A549 (cell line): Measurements from ENCODE around the gene OR2AE1. TPM values are rescaled to one million over a fixed set of nuclear protein-coding genes. Genes with fewer than 3 reads are reported as not detected.

Source experiments
- ATAC-seq, 2 experiments: fragments of 200-7000 bp in 1 of 2; fragments of >200 bp in 1 of 2; cut with Nextera tagmentation in 1 of 2; cut with Tn5 transposase in 1 of 2; 3 replicates each; pipeline versions ENCODE4 v1.8.0 to v1.9.1; 2018 to 2020; ENCODE audit warnings: mild to moderate bottlenecking in 1 of 2, moderate library complexity in 1 of 2
- CTCF ChIA-PET: fragments of 300-600 bp; sonication (Branson Sonifier 250); formaldehyde crosslinking; extraction: SDS; loops from one replicate; lab custom pipeline; 2021; ENCODE audit warnings: antibody characterized with exemption, inconsistent platforms; lab: Yijun Ruan, JAX
- POLR2A ChIA-PET: fragments of 350-600 bp; formaldehyde crosslinking; extraction: SDS; loops from one replicate; lab custom pipeline; 2021; ENCODE audit warnings: antibody characterized with exemption, inconsistent platforms; lab: Yijun Ruan, JAX
- DNase-seq, 2 experiments: peaks; one replicate each; pipeline versions ENCODE4 v3.0.0 to v3.0.0-alpha.2; 2011 to 2016; ENCODE audit warnings: low read depth in 1 of 2, low spot score in 1 of 2
- FAIRE-seq: peaks from 2 replicates; lab custom pipeline; 2011; peaks lifted over from hg19 to GRCh38; lab: Jason Lieb, UNC
- H3K27ac ChIP-seq, 2 experiments: fragments of >200 bp; sonication (Bioruptor Twin); formaldehyde crosslinking; 3 replicates each; pipeline ENCODE4 v1.5.1; 2016 to 2017
- H3K4me1 ChIP-seq: fragments of >200 bp; sonication (Bioruptor Twin); formaldehyde crosslinking; 3 replicates; pipeline ENCODE4 v1.6.1; 2016
- H3K4me2 ChIP-seq: fragments of >200 bp; sonication (Bioruptor Twin); formaldehyde crosslinking; 3 replicates; pipeline ENCODE4 v1.6.1; 2016
- H3K4me3 ChIP-seq: fragments of >200 bp; sonication (Bioruptor Twin); formaldehyde crosslinking; 3 replicates; pipeline ENCODE4 v1.5.1; 2016
- H3K9me3 ChIP-seq: fragments of >200 bp; sonication (Bioruptor Twin); formaldehyde crosslinking; 3 replicates; pipeline ENCODE4 v1.6.1; 2016
- ATOH8 ChIP-seq: fragments of 250-450 bp; sonication (Bioruptor Pico); IDR thresholded peaks from 2 replicates; pipeline ENCODE4 v1.5.0; 2020; ENCODE audit warnings: low read depth, mild to moderate bottlenecking, moderate library complexity
- CBX8 ChIP-seq: fragments of 200-600 bp; sonication (generic); IDR thresholded peaks from 2 replicates; pipeline ENCODE4 v1.6.1; 2016
- CTCF ChIP-seq: fragments of >200 bp; sonication (Bioruptor Twin); formaldehyde crosslinking; IDR thresholded peaks from 3 replicates; pipeline ENCODE4 v1.5.1; 2016
- EHF ChIP-seq: fragments of 250-450 bp; sonication (Bioruptor Pico); IDR thresholded peaks from 2 replicates; pipeline ENCODE4 v1.5.0; 2020; ENCODE audit warnings: mild to moderate bottlenecking
- ELK1 ChIP-seq: fragments of 150-350 bp; IDR thresholded peaks from 2 replicates; pipeline ENCODE4 v1.6.1; 2014; ENCODE audit warnings: low read depth, mild to moderate bottlenecking, low read length
- FOSL2 ChIP-seq, 2 experiments: fragments of 450-650 bp in 1 of 2; fragments of >200 bp in 1 of 2; sonication (Bioruptor Twin) in 1 of 2; formaldehyde crosslinking; IDR thresholded peaks; 2 replicates each; pipeline versions ENCODE4 v1.5.0 to v1.6.1; 2016 to 2020; ENCODE audit warnings: mild to moderate bottlenecking in 1 of 2, moderate library complexity in 1 of 2
- GATA3 ChIP-seq: IDR thresholded peaks from 2 replicates; pipeline ENCODE4 v1.6.1; 2012; ENCODE audit warnings: borderline replicate concordance
- HDAC2 ChIP-seq: fragments of 200-600 bp; sonication (generic); IDR thresholded peaks from 2 replicates; pipeline ENCODE4 v1.6.1; 2016
- HES2 ChIP-seq: fragments of >200 bp; sonication (Bioruptor Twin); formaldehyde crosslinking; IDR thresholded peaks from 2 replicates; pipeline ENCODE4 v1.6.1; 2016
- HEYL ChIP-seq: fragments of 250-450 bp; sonication (Bioruptor Pico); IDR thresholded peaks from 2 replicates; pipeline ENCODE4 v1.8.0; 2021; ENCODE audit warnings: mild to moderate bottlenecking, moderate library complexity
- HMGXB4 ChIP-seq: fragments of 250-450 bp; sonication (Bioruptor Pico); IDR thresholded peaks from 2 replicates; pipeline ENCODE4 v1.5.0; 2021; ENCODE audit warnings: mild to moderate bottlenecking, moderate library complexity, borderline replicate concordance
- HOXA7 ChIP-seq: fragments of 250-450 bp; sonication (Bioruptor Pico); IDR thresholded peaks from 2 replicates; pipeline ENCODE4 v1.5.0; 2020; ENCODE audit warnings: mild to moderate bottlenecking, moderate library complexity
- HOXB13 ChIP-seq: fragments of 250-450 bp; sonication (Bioruptor Pico); IDR thresholded peaks from 2 replicates; pipeline ENCODE4 v1.5.0; 2020; ENCODE audit warnings: low read depth, mild to moderate bottlenecking, moderate library complexity
- KDM1A ChIP-seq: fragments of 200-600 bp; sonication (generic); IDR thresholded peaks from 2 replicates; pipeline ENCODE4 v1.6.1; 2016; ENCODE audit warnings: low read depth, mild to moderate bottlenecking
- KDM5A ChIP-seq: fragments of 200-600 bp; sonication (generic); IDR thresholded peaks from 2 replicates; pipeline ENCODE4 v1.6.1; 2016; ENCODE audit warnings: antibody characterized with exemption, mild to moderate bottlenecking
- MAX ChIP-seq: IDR thresholded peaks from 2 replicates; pipeline ENCODE4 v1.6.1; 2012
- MYC ChIP-seq: IDR thresholded peaks from 2 replicates; pipeline ENCODE4 v1.6.1; 2012; ENCODE audit warnings: mild to moderate bottlenecking, inconsistent platforms, low read length, improper control_type of control experiment, borderline replicate concordance
- NFE2L2 ChIP-seq: fragments of 150-350 bp; conservative IDR thresholded peaks from 2 replicates; pipeline ENCODE4 v1.6.1; 2014; ENCODE audit warnings: low read length
- POLR2A ChIP-seq: IDR thresholded peaks from 2 replicates; pipeline ENCODE4 v1.6.1; 2012; ENCODE audit warnings: mild to moderate bottlenecking, low read length
- POLR2AphosphoS2 ChIP-seq: conservative IDR thresholded peaks from 2 replicates; pipeline ENCODE4 v1.6.1; 2012; ENCODE audit warnings: low read length, improper control_type of control experiment, inconsistent platforms
- RAD21 ChIP-seq, 2 experiments: fragments of >200 bp in 1 of 2; sonication (Bioruptor Twin) in 1 of 2; formaldehyde crosslinking in 1 of 2; IDR thresholded peaks in 1 of 2; conservative IDR thresholded peaks in 1 of 2; 2 replicates in 1 of 2; 3 replicates in 1 of 2; pipeline ENCODE4 v1.6.1; 2012 to 2018; ENCODE audit warnings: inconsistent platforms in 1 of 2
- RARB ChIP-seq: fragments of 250-450 bp; sonication (Bioruptor Pico); IDR thresholded peaks from 2 replicates; pipeline ENCODE4 v1.8.0; 2021; ENCODE audit warnings: mild to moderate bottlenecking, moderate library complexity
- RNF2 ChIP-seq: fragments of 200-600 bp; sonication (generic); IDR thresholded peaks from 2 replicates; pipeline ENCODE4 v1.6.1; 2016; ENCODE audit warnings: low read depth, mild to moderate bottlenecking, antibody characterized with exemption, moderate library complexity, borderline replicate concordance
- TFCP2L1 ChIP-seq: fragments of 250-450 bp; sonication (Bioruptor Pico); IDR thresholded peaks from 2 replicates; pipeline ENCODE4 v1.5.0; 2021; ENCODE audit warnings: mild to moderate bottlenecking
- TP53 ChIP-seq: fragments of 250-450 bp; sonication (Bioruptor Pico); IDR thresholded peaks from 2 replicates; pipeline ENCODE4 v1.5.0; 2021; ENCODE audit warnings: mild to moderate bottlenecking, moderate library complexity
- USF2 ChIP-seq: fragments of 450-650 bp; IDR thresholded peaks from 2 replicates; pipeline ENCODE4 v1.6.1; 2014; ENCODE audit warnings: antibody characterized with exemption
- ZFP36 ChIP-seq: fragments of 450-650 bp; IDR thresholded peaks from 2 replicates; pipeline ENCODE4 v1.6.1; 2014; ENCODE audit warnings: borderline replicate concordance; ENCODE audit not compliant: partially characterized antibody
- ZSCAN20 ChIP-seq: fragments of 250-450 bp; sonication (Bioruptor Pico); IDR thresholded peaks from 2 replicates; pipeline ENCODE4 v1.8.0; 2022; ENCODE audit warnings: mild to moderate bottlenecking, moderate library complexity
- WGBS: methylation state at CpG from one replicate; pipeline ENCODE4 v1.1.6; 2017; ENCODE audit errors: missing lambda C conversion rate; 5-methylcytosine and 5-hydroxymethylcytosine counted together
- polyA minus RNA-seq: library from RNA; depleted of rRNA, polyadenylated mRNA; stranded (reverse); fragments of >200 nt; gene quantifications from 2 replicates; pipeline ENCODE4 v1.2.3, GENCODE V29; 2011; rRNA and poly(A)+ RNA removed
- polyA plus RNA-seq, 4 experiments: library from polyadenylated mRNA; depleted of rRNA in 3 of 4; stranded (reverse); fragments of >200 nt; fragmentation: RNase III in 1 of 4; extraction: RNeasy Plus Mini Kit Qiagen cat#74134 plus additional on column Dnase treatment in 1 of 4; gene quantifications; 2 replicates in 3 of 4; 3 replicates in 1 of 4; pipeline ENCODE4 v1.2.3, GENCODE V29; 2011 to 2017

Gene OR2AE1
- polyA plus RNA-seq (2011; rRNA removed) (0.09 and 0.15 TPM in 2 replicates), polyA plus RNA-seq (2017; fragmentation: RNase III; extraction: RNeasy Plus Mini Kit Qiagen cat#74134 plus additional on column Dnase treatment) (not detected in 3 replicates), polyA minus RNA-seq (1.0 and 2.0 TPM in 2 replicates)
- not detected in 2 replicates for polyA plus RNA-seq (2012; cell fraction: cytosol; rRNA removed)
- polyA plus RNA-seq (2012; cell fraction: nucleus; rRNA removed), result 0.18 TPM in 1 of 2 replicates, not detected in the other

- Histone ChIP-seq H3K4me2 (no peak within 1 kb of the TSS), H3K4me1 (no peaks in the 10 kb centered on the region), H3K9me3 (no peaks in the 10 kb centered on the region), H3K27ac (no peak within 1 kb of the TSS), H3K4me3 (no peak within 1 kb of the TSS)
- no peak for TF ChIP-seq ZSCAN20
- TF ChIP-seq MAX, result no peak
- no peak for TF ChIP-seq KDM5A
- no peak for TF ChIP-seq ELK1
- TF ChIP-seq CBX8, result no peak
- TF ChIP-seq TP53 (CRISPR knock-in tag), result no peak
- TF ChIP-seq HEYL, result no peak
- no peak for TF ChIP-seq POLR2A
- no peak for TF ChIP-seq GATA3
- no peak for TF ChIP-seq NFE2L2
- 32% methylated on average over 3 of the region's 3 CpGs for WGBS
- ChIA-PET CTCF (interaction anchor here (0.6 to 1.1 kb wide), 2 partner anchors 19 to 186 kb away, joined by 3 read pairs; no protein-coding TSS in a partner anchor), POLR2A (no interaction called here)
- ATAC-seq (no peak), FAIRE-seq (no peak), DNase-seq (no peak)
These were observed at the start of gene OR2AE1 for GRCh38 chr7:99876933-99877332. TSS of gene OR2AE1 (minus strand) at chr7:99877033. CDS start at chr7:99877033, 0 bp downstream.

- CTCF ChIA-PET, result no interaction called here
- no peak overlapping the region for H3K4me3 ChIP-seq
- H3K4me1 ChIP-seq, result 0 out of 3 replicates have a peak, but pooled peaks cover 7% of the 10 kb centered on the region
- no peak for DNase-seq
- ATAC-seq, result no peak
- no peak overlapping the region for H3K4me2 ChIP-seq
- no peak overlapping the region for H3K27ac ChIP-seq
- no peak for TF ChIP-seq HOXB13
- no peak for TF ChIP-seq HOXA7 (CRISPR knock-in tag)
- no peak for TF ChIP-seq MYC
- TF ChIP-seq RAD21 (conservative IDR thresholded peaks at IDR 0.05 in 1 of 2, IDR thresholded peaks at IDR 0.05 in 1 of 2), result no peak
- TF ChIP-seq HDAC2, result no peak
- no peak for TF ChIP-seq HMGXB4 (CRISPR knock-in tag)
- TF ChIP-seq ZSCAN20, result no peak
- no peak for TF ChIP-seq FOSL2 (IDR thresholded peaks at IDR 0.05)
- TF ChIP-seq FOSL2 (CRISPR knock-in tag; IDR thresholded peaks at IDR 0.05), result no peak
- no peak for TF ChIP-seq EHF
- no peak for TF ChIP-seq TFCP2L1 (CRISPR knock-in tag)
- no peak for TF ChIP-seq ATOH8 (CRISPR knock-in tag)
- TF ChIP-seq, all 56 proteins: peak for 0
- peaks cover 3% of the 10 kb centered on the region; the same call in 1 of the 3 replicates for H3K9me3 ChIP-seq
- FAIRE-seq, result no peak
- POLR2A ChIA-PET, result no interaction called here
These were observed 49.5 kb upstream of the OR2AE1 start for GRCh38 chr7:99926321-99926720.

GRCh38 chr7:99923200-99923599, 46.4 kb upstream of the OR2AE1 start:
- FAIRE-seq (no peak), ATAC-seq (no peak)
- TF ChIP-seq HOXA7 (CRISPR knock-in tag) (no peak), RNF2 (no peak), POLR2AphosphoS2 (no peak), KDM1A (no peak), HDAC2 (no peak), USF2 (no peak), ZFP36 (no peak), CTCF (no peak), RARB (CRISPR knock-in tag) (no peak), HES2 (no peak), TP53 (CRISPR knock-in tag) (no peak)

More at GRCh38 chr7:99923200-99923599, 46.4 kb upstream of the OR2AE1 start:
- H3K4me1 ChIP-seq, result peaks cover 4% of the 10 kb centered on the region; the same call in 1 of the 3 replicates
- H3K27ac ChIP-seq, result no peak overlapping the region
- H3K4me2 ChIP-seq, result no peak overlapping the region
- ChIA-PET CTCF (interaction anchor here (0.9 to 1.4 kb wide), 4 partner anchors 12 to 253 kb away, joined by 3 to 4 read pairs (median 3); no protein-coding TSS in a partner anchor), POLR2A (interaction anchor here (0.6 kb wide), 1 partner anchor 447 kb away, joined by 3 read pairs; no protein-coding TSS in a partner anchor)
- 50% methylated on average over 3 of the region's 3 CpGs for whole genome bisulfite sequencing
- H3K4me3 ChIP-seq, result no peak overlapping the region
- no peak for DNase-seq
- H3K9me3 ChIP-seq, result peaks cover 6% of the 10 kb centered on the region; the same call in 1 of the 3 replicates
